Activated CD8-positive, alpha-beta memory T cell treated with anti-CD3 and anti-CD28 coated beads for 24 hours (primary cell): ENCODE results near the gene NUDT8.
"Not testable (repeated sequence)": the region's sequence is repeated elsewhere in the genome, so short reads cannot be mapped to it uniquely, and the experiment has no call there.

ENCODE experiments used
- DNase-seq: peaks from one replicate; pipeline ENCODE4 v3.0.0-alpha.2; 2020

The NUDT8 gene

GRCh38 chr11:67627441-67627811 lies 2.3 kb downstream of the NUDT8 start:
- no peak for DNase-seq

GRCh38 chr11:67626970-67627369 lies 2.8 kb downstream of the NUDT8 start:
- DNase-seq = no peak

- not testable (repeated sequence) for DNase-seq
Measured at GRCh38 chr11:67626131-67626833, 3.5 kb downstream of the NUDT8 start.

- not testable (repeated sequence) for DNase-seq
Measured at GRCh38 chr11:67623795-67624194, 5.9 kb downstream of the NUDT8 start.

GRCh38 chr11:67622905-67623304 lies 6.8 kb downstream of the NUDT8 start:
- DNase-seq = not testable (repeated sequence)

- not testable (repeated sequence) for DNase-seq
Measured at GRCh38 chr11:67621928-67622327, 7.8 kb downstream of the NUDT8 start.

GRCh38 chr11:67620621-67621020 lies 9.1 kb downstream of the NUDT8 start:
- DNase-seq = not testable (repeated sequence)

- DNase-seq = not testable (repeated sequence)
Measured at GRCh38 chr11:67619683-67620618, 9.8 kb downstream of the NUDT8 start.

GRCh38 chr11:67618901-67619659 lies 10.7 kb downstream of the NUDT8 start:
- DNase-seq = not testable (repeated sequence)

GRCh38 chr11:67617243-67617953 lies 12.3 kb downstream of the NUDT8 start:
- no peak for DNase-seq

- no peak for DNase-seq
Measured at GRCh38 chr11:67616431-67617242, 13.1 kb downstream of the NUDT8 start.

- no peak for DNase-seq
Measured at GRCh38 chr11:67615728-67616430, 13.9 kb downstream of the NUDT8 start.

- peak; percentile 82 for DNase-seq
Measured at GRCh38 chr11:67614730-67615714, 14.7 kb downstream of the NUDT8 start.

- peak; percentile 94 for DNase-seq
Measured at GRCh38 chr11:67613960-67614715, 15.6 kb downstream of the NUDT8 start.

- no peak for DNase-seq
Measured at GRCh38 chr11:67613313-67613959, 16.3 kb downstream of the NUDT8 start.

GRCh38 chr11:67612751-67613150 lies 17.0 kb downstream of the NUDT8 start:
- no peak for DNase-seq

- DNase-seq = no peak
Measured at GRCh38 chr11:67611704-67612587, 17.8 kb downstream of the NUDT8 start.
